OCI-LY7 (cell line): Measurements from ENCODE around the gene PANK3. TPM values are rescaled to one million over a fixed set of nuclear protein-coding genes. Genes with fewer than 3 reads are reported as not detected.
"Not testable (repeated sequence)": the region's sequence is repeated elsewhere in the genome, so short reads cannot be mapped to it uniquely, and the experiment has no call there.

ENCODE experiments used
- BruUV-seq: library from RNA; stranded (reverse); fragments of 400-500 nt; replicated peaks from 2 replicates; lab custom pipeline; 2021; lab: Mats Ljungman, UMichigan
- CTCF ChIA-PET: fragments of 300-600 bp; sonication (Branson Sonifier 250); formaldehyde crosslinking; loops from one replicate; lab custom pipeline; 2022; ENCODE audit warnings: antibody characterized with exemption; ENCODE audit not compliant: unreplicated experiment; lab: Charles Lee
- POLR2A ChIA-PET: fragments of 300-600 bp; sonication (Branson Sonifier 250); formaldehyde crosslinking; loops from one replicate; lab custom pipeline; 2022; ENCODE audit warnings: antibody characterized with exemption; lab: Charles Lee
- DNase-seq: peaks from one replicate; pipeline ENCODE4 v3.0.0-alpha.2; 2015; ENCODE audit warnings: low spot score
- H2AFZ ChIP-seq: fragments of 200-600 bp; sonication (generic), shearing (Covaris generic); 2 replicates; pipeline ENCODE4 v1.6.1; 2014; ENCODE audit warnings: mild to moderate bottlenecking, antibody characterized with exemption, low read length, moderate library complexity
- H3K27ac ChIP-seq: fragments of 200-600 bp; sonication (generic); 2 replicates; pipeline ENCODE4 v1.5.1; 2014; ENCODE audit warnings: mixed run types, low read depth, mild to moderate bottlenecking, moderate library complexity, low read length, inconsistent platforms; ENCODE audit not compliant: poor library complexity, severe bottlenecking
- H3K36me3 ChIP-seq: fragments of 200-600 bp; sonication (generic); 2 replicates; pipeline ENCODE4 v1.6.1; 2014; ENCODE audit warnings: mild to moderate bottlenecking, antibody characterized with exemption, low read length, moderate library complexity, mixed read lengths; ENCODE audit not compliant: insufficient read depth
- H3K4me1 ChIP-seq: fragments of 200-600 bp; sonication (generic); 2 replicates; pipeline ENCODE4 v1.5.1; 2014; ENCODE audit warnings: mild to moderate bottlenecking, low read length; ENCODE audit not compliant: insufficient read depth, poor library complexity, severe bottlenecking
- H3K4me2 ChIP-seq: fragments of 200-600 bp; sonication (generic); 2 replicates; pipeline ENCODE4 v1.6.1; 2014; ENCODE audit warnings: mild to moderate bottlenecking, low read length
- H3K4me3 ChIP-seq: fragments of 200-600 bp; sonication (generic); 2 replicates; pipeline ENCODE4 v1.5.1; 2014; ENCODE audit warnings: mild to moderate bottlenecking, low read depth, low read length; ENCODE audit not compliant: poor library complexity, severe bottlenecking
- H3K79me2 ChIP-seq: fragments of 200-600 bp; sonication (generic); 2 replicates; pipeline ENCODE4 v1.6.1; 2016; ENCODE audit warnings: low read depth, mild to moderate bottlenecking, low read length, moderate library complexity, mixed read lengths; ENCODE audit not compliant: insufficient read depth
- H3K9me2 ChIP-seq: fragments of 200-600 bp; sonication (generic); 2 replicates; pipeline ENCODE4 v1.6.1; 2016; ENCODE audit warnings: mild to moderate bottlenecking, low read length, mixed read lengths; ENCODE audit not compliant: insufficient read depth
- H3K9me3 ChIP-seq: fragments of 200-600 bp; sonication (generic); 2 replicates; pipeline ENCODE4 v1.6.1; 2014; ENCODE audit warnings: mild to moderate bottlenecking, mixed run types, low read length, mixed read lengths
- H4K20me1 ChIP-seq: fragments of 200-600 bp; sonication (generic); 2 replicates; pipeline ENCODE4 v1.6.1; 2014; ENCODE audit warnings: mild to moderate bottlenecking, antibody characterized with exemption, low read length, moderate library complexity, mixed read lengths; ENCODE audit not compliant: insufficient read depth
- EZH2phosphoT487 ChIP-seq: fragments of 200-600 bp; sonication (generic); IDR thresholded peaks from 2 replicates; pipeline ENCODE4 v1.6.1; 2018; ENCODE audit warnings: low read depth, borderline replicate concordance, mild to moderate bottlenecking, mixed run types, antibody characterized with exemption, low read length, moderate library complexity, mixed read lengths
- intact Hi-C: fragments of 100-400 bp; cut with micrococcal nuclease; formaldehyde crosslinking; loops from one replicate; pipeline ENCODE4 v1.10.0; 2022; ENCODE audit not compliant: unreplicated experiment
- total RNA-seq, 2 experiments: library from RNA; depleted of rRNA in 1 of 2; stranded (reverse); fragments of >200 nt in 1 of 2; shearing (Covaris generic) in 1 of 2; gene quantifications; 2 replicates each; pipeline ENCODE4 v1.2.3, GENCODE V29; 2014 to 2022
- TF ChIP-seq, protein P1 (sequence below): fragments of 200-600 bp; sonication (generic); conservative IDR thresholded peaks from 2 replicates; pipeline ENCODE4 v1.5.1; 2014; ENCODE audit warnings: mild to moderate bottlenecking, antibody characterized with exemption, low read length, moderate library complexity, mixed read lengths

Gene PANK3
- total RNA-seq, 2 experiments from 2014 or later: 33.9 to 76.6 TPM

DNA sequence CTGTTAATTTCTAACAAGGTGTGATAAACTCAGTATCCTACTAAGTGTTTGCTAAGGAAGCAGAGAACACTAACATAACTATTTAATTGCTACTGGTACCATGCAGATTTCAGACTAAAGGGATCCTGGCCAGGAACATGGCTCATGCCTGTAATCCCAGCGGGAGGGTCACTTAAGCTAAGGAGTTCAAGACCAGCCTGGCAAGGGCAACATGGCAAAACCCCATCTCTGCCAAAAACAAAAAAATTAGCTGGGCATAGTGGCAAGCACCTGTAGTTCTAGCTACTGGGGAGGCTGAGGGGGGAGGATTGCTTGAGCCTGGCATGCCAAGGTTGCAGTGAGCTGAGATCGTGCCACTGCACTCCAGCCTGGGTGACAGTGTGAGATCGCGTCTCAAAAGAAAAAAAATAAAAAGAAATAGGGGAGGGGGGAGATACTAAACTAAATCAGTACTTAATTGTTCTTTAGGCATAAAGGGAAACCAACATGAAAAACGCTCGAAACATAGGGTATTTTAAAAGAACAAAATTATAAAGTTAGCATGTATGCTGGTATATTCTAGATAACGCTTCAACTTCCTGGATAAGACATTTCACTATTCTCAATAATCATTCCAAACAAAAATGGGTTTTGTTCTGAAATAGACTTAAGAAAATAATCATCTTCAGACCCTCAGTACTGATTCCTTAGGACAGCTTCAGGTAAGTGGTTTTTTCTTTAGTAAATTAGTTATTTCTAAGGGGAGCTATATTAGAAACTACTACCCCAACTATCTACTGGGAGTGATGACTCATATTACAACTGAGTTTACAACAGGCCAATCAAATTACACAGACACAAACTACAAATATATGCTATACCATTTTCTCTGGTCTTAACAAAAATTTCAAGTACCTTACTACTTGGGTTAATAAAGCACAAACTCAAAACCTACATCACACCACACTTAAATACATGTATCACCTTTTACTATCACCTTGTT is 3.5 kb downstream of the PANK3 start:
- intact Hi-C loops: loop anchor here (10.0 kb wide), 1 partner anchor 1009 kb away; the partner anchor contains the start of gene SPDL1
- H3K4me1 ChIP-seq: peaks cover 26% of the 10 kb centered on the region

GRCh38 chr5:168574156-168574555 is 5.0 kb downstream of the PANK3 start:
- H3K4me3 ChIP-seq, H3K4me2 ChIP-seq, BruUV-seq, H3K9me2 ChIP-seq, H2AFZ ChIP-seq, H3K27ac ChIP-seq, POLR2A ChIA-PET, DNase-seq: not testable (repeated sequence)
- Histone ChIP-seq H4K20me1 (peaks cover 28% of the 10 kb centered on the region), H3K36me3 (peaks cover 63% of the 10 kb centered on the region), H3K79me2 (peaks cover 94% of the 10 kb centered on the region), H3K4me1 (peaks cover 18% of the 10 kb centered on the region), H3K9me3 (peaks cover 13% of the 10 kb centered on the region; the same call in 1 of the 2 replicates)
- intact Hi-C loops: loop anchor here (10.0 kb wide), 1 partner anchor 1011 kb away; the partner anchor contains the start of gene SPDL1
- CTCF ChIA-PET: interaction anchor here (0.5 kb wide), 1 partner anchor 355 kb away, joined by 6 read pairs; no protein-coding TSS in a partner anchor

More for the DNA sequence above, 3.5 kb downstream of the PANK3 start:
- ChIA-PET POLR2A (interaction anchor here (0.6 to 0.9 kb wide), 4 partner anchors 21 to 81 kb away, joined by 3 to 5 read pairs (median 3); no protein-coding TSS in a partner anchor), CTCF (no interaction called here)
- peaks cover 28% of the 10 kb centered on the region for H4K20me1 ChIP-seq
- H3K79me2 ChIP-seq: peaks cover 79% of the 10 kb centered on the region
- H3K9me3 ChIP-seq: peaks cover 13% of the 10 kb centered on the region; the same call in 1 of the 2 replicates
- H3K9me2 ChIP-seq: no peaks in the 10 kb centered on the region
- H3K4me3 ChIP-seq: peak overlapping the region; percentile 13
- BruUV-seq: no TSS peak
- H2AFZ ChIP-seq: no peak overlapping the region
- no peak for TF ChIP-seq EZH2phosphoT487
- TF ChIP-seq, protein P1, sequence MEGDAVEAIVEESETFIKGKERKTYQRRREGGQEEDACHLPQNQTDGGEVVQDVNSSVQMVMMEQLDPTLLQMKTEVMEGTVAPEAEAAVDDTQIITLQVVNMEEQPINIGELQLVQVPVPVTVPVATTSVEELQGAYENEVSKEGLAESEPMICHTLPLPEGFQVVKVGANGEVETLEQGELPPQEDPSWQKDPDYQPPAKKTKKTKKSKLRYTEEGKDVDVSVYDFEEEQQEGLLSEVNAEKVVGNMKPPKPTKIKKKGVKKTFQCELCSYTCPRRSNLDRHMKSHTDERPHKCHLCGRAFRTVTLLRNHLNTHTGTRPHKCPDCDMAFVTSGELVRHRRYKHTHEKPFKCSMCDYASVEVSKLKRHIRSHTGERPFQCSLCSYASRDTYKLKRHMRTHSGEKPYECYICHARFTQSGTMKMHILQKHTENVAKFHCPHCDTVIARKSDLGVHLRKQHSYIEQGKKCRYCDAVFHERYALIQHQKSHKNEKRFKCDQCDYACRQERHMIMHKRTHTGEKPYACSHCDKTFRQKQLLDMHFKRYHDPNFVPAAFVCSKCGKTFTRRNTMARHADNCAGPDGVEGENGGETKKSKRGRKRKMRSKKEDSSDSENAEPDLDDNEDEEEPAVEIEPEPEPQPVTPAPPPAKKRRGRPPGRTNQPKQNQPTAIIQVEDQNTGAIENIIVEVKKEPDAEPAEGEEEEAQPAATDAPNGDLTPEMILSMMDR: no peak
- peaks cover 52% of the 10 kb centered on the region for H3K36me3 ChIP-seq
- peak overlapping the region; percentile 46 for H3K4me2 ChIP-seq
- no peak for DNase-seq
- H3K27ac ChIP-seq: no peak overlapping the region

DNA sequence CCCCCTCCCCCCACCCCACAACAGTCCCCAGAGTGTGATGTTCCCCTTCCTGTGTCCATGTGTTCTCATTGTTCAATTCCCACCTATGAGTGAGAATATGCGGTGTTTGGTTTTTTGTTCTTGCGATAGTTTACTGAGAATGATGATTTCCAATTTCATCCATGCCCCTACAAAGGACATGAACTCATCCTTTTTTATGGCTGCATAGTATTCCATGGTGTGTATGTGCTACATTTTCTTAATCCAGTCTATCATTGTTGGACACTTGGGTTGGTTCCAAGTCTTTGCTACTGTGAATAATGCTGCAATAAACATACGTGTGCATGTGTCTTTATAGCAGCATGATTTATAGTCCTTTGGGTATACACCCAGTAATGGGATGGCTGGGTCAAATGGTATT is 5.5 kb downstream of the PANK3 start:
- H3K4me1 ChIP-seq: peaks cover 18% of the 10 kb centered on the region
- peaks cover 63% of the 10 kb centered on the region for H3K36me3 ChIP-seq
- H3K9me2 ChIP-seq, CTCF ChIA-PET, H2AFZ ChIP-seq, H3K27ac ChIP-seq, BruUV-seq, H3K4me2 ChIP-seq, H3K4me3 ChIP-seq, DNase-seq, POLR2A ChIA-PET: not testable (repeated sequence)
- H3K9me3 ChIP-seq: peaks cover 13% of the 10 kb centered on the region; the same call in 1 of the 2 replicates
- peaks cover 94% of the 10 kb centered on the region for H3K79me2 ChIP-seq
- H4K20me1 ChIP-seq: peaks cover 24% of the 10 kb centered on the region
- intact Hi-C loops: loop anchor here (10.0 kb wide), 1 partner anchor 1011 kb away; the partner anchor contains the start of gene SPDL1
